Prostate gland (tissue), 2 donors: ENCODE measurements around the gene PLXND1.

Source experiments
- CTCF ChIP-seq, 4 experiments: fragments of 200-600 bp in 2 of 4; fragments of 450-650 bp in 2 of 4; sonication (generic) in 2 of 4; IDR thresholded peaks; 1 replicate in 3 of 4; 2 replicates in 1 of 4; pipeline ENCODE4 v1.5.1; 2016 to 2019; ENCODE audit warnings: antibody characterized with exemption in 4 of 4, mild to moderate bottlenecking in 2 of 4, moderate library complexity in 2 of 4
- POLR2A ChIP-seq: fragments of 450-650 bp; IDR thresholded peaks from one replicate; pipeline ENCODE4 v1.6.1; 2016; ENCODE audit warnings: antibody characterized with exemption, mild to moderate bottlenecking
- POLR2AphosphoS5 ChIP-seq: sonication (generic); formaldehyde crosslinking; IDR thresholded peaks from one replicate; pipeline ENCODE4 v1.6.1; 2017; ENCODE audit warnings: antibody characterized with exemption

GRCh38 chr3:129536804-129537203 is 69.7 kb downstream of the PLXND1 start:
- TF ChIP-seq CTCF (IDR thresholded peaks at IDR 0.05): no peak
- TF ChIP-seq POLR2A: no peak
- no peak for TF ChIP-seq POLR2AphosphoS5
